TTC549 (cell line): Measurements from ENCODE around the gene MYO7B.

ENCODE experiments used
- FAIRE-seq: peaks from 2 replicates; lab custom pipeline; 2012; peaks lifted over from hg19 to GRCh38; lab: Jason Lieb, UNC

The MYO7B gene

GRCh38 chr2:127626917-127627739 is 91.6 kb downstream of the MYO7B start:
- no peak for FAIRE-seq

- FAIRE-seq, result no peak
Measured at GRCh38 chr2:127627740-127628571, 92.5 kb downstream of the MYO7B start.

DNA sequence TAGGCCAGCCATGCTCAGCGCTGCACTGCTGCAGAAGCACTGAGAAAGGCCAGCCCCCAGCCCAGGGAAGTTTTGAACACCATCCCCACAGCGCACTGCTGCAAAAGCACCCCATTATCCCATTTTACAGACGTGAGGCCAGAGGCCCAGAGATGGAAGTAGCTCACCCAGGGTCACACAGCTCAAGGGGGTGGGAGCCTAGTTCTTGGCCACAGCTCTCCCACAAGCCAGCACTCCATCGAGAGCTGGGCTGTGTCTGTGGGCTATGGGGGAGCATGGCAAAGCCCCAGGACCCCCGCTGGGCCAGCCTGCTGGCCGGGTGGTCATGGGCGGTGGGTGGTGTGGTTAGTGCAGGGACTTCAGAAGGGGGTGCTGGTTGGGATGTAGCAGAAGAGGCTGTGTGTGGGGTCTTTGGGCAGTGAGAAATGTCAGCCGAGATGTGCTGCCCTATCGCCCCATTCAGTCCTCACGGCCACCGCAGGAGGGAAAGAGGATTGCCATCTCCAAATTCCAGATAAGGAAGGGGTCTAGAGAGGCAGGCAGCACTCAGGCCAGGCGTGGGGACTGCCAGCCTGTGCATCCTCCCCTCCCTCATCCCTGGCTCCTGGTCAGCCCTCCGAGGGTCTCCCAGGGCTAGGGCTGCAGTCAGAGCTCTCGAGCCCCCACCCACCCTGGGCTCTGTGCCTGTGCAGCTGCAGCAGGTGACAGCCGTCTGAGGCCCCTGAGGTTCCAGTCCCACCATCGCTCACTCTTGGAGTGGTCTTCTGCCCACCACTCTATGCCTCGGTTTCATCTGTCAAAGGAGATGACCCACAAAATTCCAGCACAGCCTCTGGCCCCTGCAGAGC is 93.5 kb downstream of the MYO7B start:
- no peak for FAIRE-seq

- no peak for FAIRE-seq
Measured at GRCh38 chr2:127629637-127630036, 94.2 kb downstream of the MYO7B start.

DNA sequence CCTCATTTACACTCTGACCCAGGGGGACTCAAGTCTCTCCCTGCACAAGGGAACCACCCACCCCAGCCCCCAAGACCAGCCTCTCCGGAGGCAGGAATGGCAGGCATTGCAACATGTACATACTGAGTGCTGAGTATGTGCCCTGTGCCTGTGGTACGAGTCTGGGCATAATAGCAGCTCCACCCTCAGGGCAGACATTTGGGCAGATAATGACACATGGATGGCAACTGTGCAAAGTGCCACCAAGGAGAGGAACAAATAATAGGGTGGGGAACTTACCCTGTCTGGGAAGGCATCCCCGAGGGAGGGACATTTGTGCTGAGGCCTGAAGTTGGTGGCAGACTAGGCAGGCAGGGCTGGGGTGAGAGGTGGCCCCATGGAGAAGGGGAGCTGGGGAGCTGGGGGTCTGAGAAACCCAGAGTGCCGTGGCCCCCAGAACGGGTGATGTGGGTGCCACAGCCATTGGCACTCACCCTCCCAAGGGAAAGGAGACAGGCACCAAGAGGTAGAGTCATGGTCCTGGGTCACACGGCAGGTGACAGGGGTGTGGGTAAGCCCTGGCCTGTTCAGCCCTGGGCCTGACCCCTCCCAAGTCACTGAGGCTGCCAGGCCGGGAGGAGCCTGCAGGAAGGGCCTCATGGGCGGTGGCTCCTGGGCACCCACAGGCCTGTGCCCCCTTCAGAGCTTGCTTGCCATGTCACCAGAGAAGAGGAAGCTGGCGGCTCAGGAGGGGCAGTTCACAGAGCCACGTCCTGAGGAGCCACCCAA is 94.8 kb downstream of the MYO7B start:
- FAIRE-seq, result no peak

- FAIRE-seq, result no peak
Measured at GRCh38 chr2:127630864-127631540, 95.5 kb downstream of the MYO7B start.

- FAIRE-seq, result no peak
Measured at GRCh38 chr2:127631541-127631996, 96.1 kb downstream of the MYO7B start.

DNA sequence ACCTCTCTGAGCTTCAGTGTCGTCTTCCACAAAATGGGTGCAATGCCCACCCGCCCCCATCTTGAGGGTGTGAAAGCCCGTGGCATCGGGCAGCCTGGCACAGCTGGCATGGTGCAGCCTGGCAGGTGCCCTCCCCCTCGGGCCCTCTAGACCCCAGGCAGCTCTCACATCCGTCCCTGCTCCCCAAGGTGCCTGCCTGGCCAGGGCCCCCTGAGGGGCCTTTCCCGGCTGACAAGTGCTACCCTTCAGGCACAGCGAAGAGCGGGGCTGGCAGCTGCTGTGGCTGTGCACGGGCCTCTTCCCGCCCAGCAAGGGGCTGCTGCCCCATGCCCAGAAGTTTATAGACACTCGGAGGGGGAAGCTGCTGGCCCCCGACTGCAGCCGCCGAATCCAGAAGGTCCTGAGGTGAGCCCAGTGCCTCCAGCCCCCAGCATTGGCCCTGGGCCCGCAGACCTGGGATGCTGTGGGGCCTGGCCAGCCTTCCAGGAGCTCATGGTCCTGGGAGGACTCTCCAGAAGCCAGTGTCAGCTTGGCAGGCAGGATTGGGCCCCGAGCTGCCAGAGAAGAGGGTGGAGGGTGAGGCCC is 96.6 kb downstream of the MYO7B start:
- FAIRE-seq, result no peak

DNA sequence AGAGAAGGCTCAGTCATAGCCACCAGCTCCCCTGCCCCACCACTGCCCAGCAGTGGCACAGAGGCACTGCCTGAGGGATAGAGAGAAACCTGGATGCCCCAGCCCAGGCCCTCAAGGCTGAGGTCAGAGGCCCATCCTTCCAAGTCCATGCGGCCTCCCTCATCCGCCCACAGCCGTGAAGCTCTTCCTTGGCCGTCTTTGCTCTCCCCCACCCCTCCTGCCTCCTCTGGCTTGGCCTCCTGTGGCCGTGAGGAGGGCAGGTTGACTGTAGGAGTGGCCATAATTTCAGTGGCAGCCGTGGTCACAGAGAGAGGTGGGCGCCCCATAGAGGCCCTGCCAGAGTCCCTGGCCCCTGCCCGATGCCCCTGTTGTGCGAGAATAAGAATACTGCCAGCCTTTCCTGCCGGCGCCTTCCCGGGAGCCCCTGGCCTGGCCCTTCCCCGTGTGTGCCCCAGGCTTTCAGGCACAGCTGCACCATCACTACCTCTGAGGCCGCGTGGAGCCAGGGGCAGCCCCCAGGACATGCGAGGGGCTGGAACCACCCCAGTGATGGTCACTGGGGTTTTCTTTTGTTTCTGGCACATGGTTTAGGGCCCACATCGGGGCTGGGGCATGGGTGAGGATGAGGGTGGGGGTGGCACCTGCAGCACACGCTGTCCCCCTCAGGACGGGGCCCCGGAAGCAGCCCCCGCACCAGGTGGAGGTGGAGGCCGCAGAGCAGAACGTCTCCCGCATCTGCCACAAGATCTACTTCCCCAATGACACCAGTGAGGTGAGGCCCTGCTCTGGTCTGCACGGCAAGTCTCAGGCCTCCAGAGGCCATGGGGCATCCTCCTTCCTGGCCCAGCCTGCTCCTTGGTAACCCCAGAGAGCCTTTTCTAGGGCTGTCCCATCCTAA is 97.4 kb downstream of the MYO7B start:
- FAIRE-seq, result no peak

DNA sequence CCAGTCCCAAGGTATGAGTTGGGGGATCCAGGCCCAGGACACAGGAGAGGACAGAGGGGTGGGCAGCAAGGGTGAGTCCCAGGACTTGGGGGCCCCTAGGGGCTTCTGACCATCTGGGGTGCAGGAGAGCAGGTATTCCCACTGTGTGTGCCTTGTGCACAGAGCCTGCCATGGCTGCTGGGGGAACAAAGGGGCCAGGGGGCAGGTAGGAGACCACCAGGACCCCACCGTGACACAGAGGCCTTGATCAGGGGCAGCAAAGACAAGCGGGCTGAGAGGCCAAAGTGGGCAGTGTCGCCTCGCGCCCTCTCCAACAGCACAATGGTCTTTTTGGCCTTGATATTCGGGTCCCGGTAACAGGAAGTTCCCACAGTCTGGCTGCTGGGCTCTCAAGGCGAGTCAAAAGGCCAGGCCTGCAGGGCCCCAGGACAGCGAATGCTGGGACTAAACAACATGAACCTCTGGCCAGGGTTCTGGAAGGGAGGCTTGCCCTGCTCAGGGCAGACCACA is 98.1 kb downstream of the MYO7B start:
- no peak for FAIRE-seq

DNA sequence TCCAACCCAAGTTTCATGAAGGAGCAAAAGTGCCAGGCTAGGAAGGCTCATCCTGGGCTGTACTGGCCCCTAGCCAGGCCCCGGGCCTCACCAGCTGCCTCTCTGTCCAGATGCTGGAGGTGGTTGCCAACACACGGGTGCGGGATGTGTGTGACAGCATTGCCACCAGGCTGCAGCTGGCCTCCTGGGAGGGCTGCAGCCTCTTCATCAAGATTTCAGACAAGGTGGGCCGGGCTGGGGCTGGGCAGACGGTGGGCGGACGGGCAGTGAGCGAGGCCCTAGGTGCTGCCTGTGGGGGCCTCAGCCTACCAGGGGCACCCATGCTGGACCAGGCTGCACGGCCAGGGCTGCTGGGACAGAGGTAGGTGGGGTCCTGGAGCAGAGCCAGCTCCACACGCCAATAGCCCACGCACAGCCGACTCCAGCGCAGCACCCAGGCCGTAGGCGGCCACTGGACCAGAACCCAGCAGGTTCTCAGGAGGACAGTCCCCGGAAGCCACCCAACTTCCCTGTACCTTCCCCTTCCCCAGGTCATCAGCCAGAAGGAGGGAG is 98.7 kb downstream of the MYO7B start:
- no peak for FAIRE-seq

GRCh38 chr2:127634626-127635379 is 99.3 kb downstream of the MYO7B start:
- FAIRE-seq, result no peak

GRCh38 chr2:127635380-127636237 is 100.1 kb downstream of the MYO7B start:
- no peak for FAIRE-seq

DNA sequence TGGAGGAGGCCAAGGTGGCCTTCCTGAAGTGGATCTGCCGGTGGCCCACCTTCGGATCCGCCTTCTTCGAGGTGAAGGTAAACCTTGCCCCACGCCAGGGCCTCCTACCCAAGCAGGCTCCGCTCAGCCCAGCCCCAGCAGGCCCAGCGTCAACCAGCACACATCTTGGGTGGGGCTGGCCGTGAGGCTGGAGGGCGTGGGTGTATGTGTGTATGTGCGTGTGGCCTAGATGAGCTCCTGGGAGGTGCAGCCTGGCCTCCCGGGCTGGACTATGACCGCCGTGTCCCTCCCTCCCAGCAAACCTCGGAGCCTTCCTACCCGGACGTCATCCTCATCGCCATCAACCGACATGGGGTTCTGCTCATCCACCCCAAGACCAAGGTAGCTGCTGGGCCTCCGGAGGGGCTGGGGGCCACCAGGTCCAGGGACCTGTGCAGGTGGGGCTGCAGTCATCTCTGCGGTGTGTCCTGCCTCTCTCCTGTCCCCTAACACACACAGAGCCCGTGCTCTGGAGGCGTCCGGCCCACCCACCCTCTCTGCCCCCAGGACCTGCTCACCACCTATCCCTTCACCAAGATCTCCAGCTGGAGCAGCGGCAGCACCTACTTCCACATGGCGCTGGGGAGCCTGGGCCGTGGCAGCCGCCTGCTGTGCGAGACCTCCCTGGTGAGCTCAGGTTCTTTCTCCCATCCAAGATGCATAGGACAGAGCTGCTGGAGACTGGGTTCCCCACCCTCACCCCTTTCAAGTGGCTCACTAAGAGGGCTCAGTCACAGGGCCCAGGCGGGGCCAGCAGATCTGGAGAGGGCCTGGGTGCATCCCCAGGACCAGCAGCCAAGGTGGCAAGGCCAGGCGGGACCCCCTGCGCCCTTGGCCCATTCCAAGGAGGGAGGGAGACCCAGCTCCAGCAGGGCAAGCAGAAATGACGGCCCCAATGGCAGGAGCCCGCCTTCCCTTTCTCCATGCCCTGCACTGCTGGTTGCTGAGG is 101.1 kb downstream of the MYO7B start:
- no peak for FAIRE-seq

DNA sequence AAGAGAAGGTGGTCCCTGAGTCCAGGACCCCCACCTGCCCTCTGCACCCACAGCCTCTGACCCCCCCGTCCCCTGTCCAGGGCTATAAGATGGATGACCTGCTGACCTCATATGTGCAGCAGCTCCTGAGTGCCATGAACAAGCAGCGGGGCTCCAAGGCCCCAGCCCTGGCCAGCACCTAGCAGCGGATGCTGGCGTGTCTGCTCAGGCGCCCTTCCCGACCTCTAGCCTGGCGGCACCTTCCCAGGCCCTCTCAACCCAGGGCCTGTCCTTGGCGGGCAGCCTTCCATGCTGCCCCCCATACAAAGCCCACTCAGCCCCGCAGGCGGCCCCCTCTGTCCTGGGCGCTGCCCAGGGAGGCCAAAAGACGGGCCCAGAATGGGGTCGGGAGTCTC is 101.8 kb downstream of the MYO7B start:
- FAIRE-seq, result no peak

DNA sequence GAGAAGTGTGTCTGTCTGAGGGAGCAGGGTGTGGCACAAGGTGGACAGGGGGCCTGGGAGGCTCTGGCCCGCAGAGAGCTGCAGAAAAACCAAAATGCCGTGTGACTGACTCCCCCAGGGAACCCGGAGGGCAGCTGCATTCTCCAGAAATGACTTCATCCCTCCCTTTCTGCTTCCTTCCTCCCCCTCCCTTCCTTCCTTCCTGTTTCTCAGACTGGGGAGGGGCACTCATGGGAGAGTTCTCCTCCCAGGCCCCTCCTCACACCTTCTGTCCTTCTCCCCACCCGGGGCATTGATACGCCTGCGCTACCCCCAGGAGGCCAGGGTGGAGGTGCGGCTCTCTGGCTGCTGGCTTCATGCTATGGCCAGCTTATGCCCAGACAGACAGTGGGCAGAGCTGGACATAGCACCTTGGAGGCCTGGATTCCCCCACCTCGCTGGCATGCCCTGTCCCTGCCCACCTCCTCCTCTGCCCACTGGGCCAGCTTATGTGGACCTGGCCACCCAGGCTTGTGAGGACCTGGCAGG is 102.3 kb downstream of the MYO7B start:
- no peak for FAIRE-seq
